Left ventricle myocardium inferior (tissue), 1 donor: ENCODE data around the gene NUDT4. TPM values are rescaled to one million over a fixed set of nuclear protein-coding genes. Genes with fewer than 3 reads are reported as not detected.

Experiments used
- DNase-seq: peaks from one replicate; pipeline ENCODE4 v3.0.0-alpha.2; 2020
- H3K27ac ChIP-seq: fragments of 200-600 bp; replicated peaks from 2 replicates; pipeline ENCODE4 v1.8.0; 2021
- H3K27me3 ChIP-seq: fragments of 200-600 bp; 2 replicates; pipeline ENCODE4 v1.8.0; 2021; ENCODE audit warnings: low read depth
- H3K36me3 ChIP-seq: fragments of 200-600 bp; 2 replicates; pipeline ENCODE4 v1.8.0; 2021
- H3K4me1 ChIP-seq: fragments of 200-600 bp; 2 replicates; pipeline ENCODE4 v1.8.0; 2021
- H3K4me3 ChIP-seq: fragments of 200-600 bp; 2 replicates; pipeline ENCODE4 v1.8.0; 2021; ENCODE audit warnings: mild to moderate bottlenecking, moderate library complexity
- H3K9me3 ChIP-seq: fragments of 200-600 bp; replicated peaks from 2 replicates; pipeline ENCODE4 v1.8.0; 2021
- intact Hi-C: fragments of 100-400 bp; cut with micrococcal nuclease; formaldehyde crosslinking; loops from one replicate; pipeline ENCODE4 v1.11.0; 2022
- long read RNA-seq: library from polyadenylated mRNA; unstranded; transcript quantifications from one replicate; pipeline ENCODE4 v2.0.0, GENCODE V29; 2021
- total RNA-seq: library from RNA; stranded (reverse); fragmentation: NEBNext Ultra II Directional; extraction: Animal tissue kit (Norgen Biotek cat#: 25700); gene quantifications from one replicate; pipeline ENCODE4 v1.2.1, GENCODE V29; 2021
- TF ChIP-seq, protein P1 (sequence below): fragments of 200-600 bp; IDR thresholded peaks from 2 replicates; pipeline ENCODE4 v1.8.0; 2021; ENCODE audit warnings: antibody characterized with exemption, mild to moderate bottlenecking, borderline replicate concordance
- donor health status: DM: no; HTN: yes; CAD: no; lungs with severe emphysema.

The NUDT4 gene
- 283 TPM for total RNA-seq
- long read RNA-seq, full-length matches to known transcripts: 1,802 of 1,922 reads
- long read RNA-seq, partial matches to known transcripts: 51 of 1,922 reads
- long read RNA-seq, other reads (novel, unspliced or antisense): 69 of 1,922 reads

DNA sequence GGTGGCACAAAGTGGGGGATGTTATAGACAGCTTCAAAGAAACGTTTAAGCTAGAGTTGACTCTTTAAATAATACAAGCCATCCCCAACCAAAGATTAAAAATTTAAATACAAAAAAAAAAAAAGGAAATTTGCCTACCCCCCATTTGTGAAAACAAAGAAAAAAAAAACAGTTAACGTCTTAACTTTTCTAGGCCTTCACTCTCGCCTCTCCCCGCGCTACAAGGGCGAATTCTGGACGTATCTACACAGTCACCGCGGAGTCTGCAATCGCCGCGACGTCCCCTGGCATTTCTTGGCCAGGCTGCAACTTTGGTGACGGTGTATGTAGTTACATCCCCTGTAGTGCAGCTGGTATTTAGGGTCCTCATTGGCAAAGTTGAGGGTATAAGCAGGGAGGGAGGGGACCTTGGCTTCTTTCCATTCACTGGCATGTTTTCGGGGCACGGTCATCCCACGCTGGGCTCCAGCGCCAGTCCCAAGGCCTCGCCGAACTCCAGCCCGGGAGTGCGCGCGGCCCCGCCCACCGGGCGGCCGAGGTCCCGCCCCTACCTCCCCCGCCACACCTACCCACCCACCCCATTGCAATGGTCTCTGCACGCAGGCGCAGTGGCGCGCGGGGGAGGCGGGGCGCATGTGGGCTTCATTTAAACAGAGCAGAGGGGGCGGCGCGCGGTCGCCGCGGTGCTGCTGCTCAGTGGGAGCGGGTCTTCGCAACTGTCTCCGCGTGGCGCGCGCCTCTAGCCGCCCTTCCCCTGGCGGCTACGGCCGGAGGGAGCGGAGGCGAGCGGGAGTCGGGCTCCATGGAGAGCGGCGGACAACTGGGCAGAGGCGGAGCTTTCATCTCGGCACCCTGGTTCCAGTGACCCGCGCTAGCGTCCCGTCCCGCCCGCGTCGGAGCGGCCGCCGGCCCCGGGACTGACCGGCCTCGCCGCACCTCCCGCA lies at the start of gene NUDT4:
Gene NUDT4, plus strand, starts transcription at position 674 of the 944 bp plus-strand sequence. CDS start 398 bp downstream, outside the sequence.
- DNase-seq: peak; percentile 99
- TF ChIP-seq, protein P1, sequence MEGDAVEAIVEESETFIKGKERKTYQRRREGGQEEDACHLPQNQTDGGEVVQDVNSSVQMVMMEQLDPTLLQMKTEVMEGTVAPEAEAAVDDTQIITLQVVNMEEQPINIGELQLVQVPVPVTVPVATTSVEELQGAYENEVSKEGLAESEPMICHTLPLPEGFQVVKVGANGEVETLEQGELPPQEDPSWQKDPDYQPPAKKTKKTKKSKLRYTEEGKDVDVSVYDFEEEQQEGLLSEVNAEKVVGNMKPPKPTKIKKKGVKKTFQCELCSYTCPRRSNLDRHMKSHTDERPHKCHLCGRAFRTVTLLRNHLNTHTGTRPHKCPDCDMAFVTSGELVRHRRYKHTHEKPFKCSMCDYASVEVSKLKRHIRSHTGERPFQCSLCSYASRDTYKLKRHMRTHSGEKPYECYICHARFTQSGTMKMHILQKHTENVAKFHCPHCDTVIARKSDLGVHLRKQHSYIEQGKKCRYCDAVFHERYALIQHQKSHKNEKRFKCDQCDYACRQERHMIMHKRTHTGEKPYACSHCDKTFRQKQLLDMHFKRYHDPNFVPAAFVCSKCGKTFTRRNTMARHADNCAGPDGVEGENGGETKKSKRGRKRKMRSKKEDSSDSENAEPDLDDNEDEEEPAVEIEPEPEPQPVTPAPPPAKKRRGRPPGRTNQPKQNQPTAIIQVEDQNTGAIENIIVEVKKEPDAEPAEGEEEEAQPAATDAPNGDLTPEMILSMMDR: no peak
- Histone ChIP-seq H3K4me1 (peaks cover 83% of the 10 kb centered on the region), H3K27ac (peak within 1 kb of the TSS; percentile 93), H3K36me3 (no peaks in the 10 kb centered on the region), H3K27me3 (no peaks in the 10 kb centered on the region), H3K4me3 (peak within 1 kb of the TSS; percentile 84), H3K9me3 (no peaks in the 10 kb centered on the region)
- intact Hi-C loops: no loop called here

DNA sequence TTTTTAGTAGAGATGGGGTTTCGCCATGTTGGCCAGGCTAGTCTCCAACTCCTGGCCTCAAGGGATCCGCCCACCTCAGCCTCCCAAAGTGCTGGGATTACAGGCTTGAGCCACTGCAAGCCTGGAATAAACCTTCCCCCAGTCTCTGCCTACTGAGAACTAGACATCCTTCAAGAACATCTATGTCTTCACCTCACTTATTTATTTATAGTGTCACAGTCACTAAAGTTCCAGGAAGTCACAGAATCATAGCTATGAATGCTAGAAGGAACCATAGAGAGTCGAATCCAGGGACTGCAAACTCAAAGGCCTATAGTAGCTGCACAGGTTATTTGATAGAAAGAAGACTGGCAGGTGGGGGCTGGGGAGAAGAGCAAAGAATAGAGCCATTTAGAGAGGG lies 44.7 kb upstream of the NUDT4 start:
- intact Hi-C loops: no loop called here
- no peak for DNase-seq
- no peak overlapping the region for H3K27ac ChIP-seq
- no peaks in the 10 kb centered on the region for H3K36me3 ChIP-seq
- H3K27me3 ChIP-seq: no peaks in the 10 kb centered on the region
- no peaks in the 10 kb centered on the region for H3K9me3 ChIP-seq
- no peak overlapping the region for H3K4me3 ChIP-seq
- peaks cover 14% of the 10 kb centered on the region for H3K4me1 ChIP-seq
- TF ChIP-seq, protein P1: no peak

DNA sequence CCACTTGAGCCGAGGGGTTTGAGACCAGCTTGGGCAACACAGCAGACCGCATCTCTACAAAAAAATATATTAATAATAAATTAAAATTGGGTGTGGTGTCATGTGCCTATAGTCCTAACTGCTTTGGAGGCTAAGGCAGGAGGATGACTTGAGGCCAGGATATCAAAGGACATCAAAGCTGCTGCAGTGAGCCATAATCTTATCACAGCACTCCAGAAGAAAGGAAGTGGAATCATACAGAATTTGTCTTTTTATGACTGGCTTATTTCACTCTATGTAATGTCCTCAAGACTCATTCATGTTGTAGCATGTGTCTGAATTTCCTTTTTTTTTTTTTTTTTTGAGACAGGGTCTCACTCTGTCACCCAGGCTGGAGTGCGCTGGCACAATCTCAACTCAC lies 43.9 kb upstream of the NUDT4 start:
- H3K27ac ChIP-seq: no peak overlapping the region

DNA sequence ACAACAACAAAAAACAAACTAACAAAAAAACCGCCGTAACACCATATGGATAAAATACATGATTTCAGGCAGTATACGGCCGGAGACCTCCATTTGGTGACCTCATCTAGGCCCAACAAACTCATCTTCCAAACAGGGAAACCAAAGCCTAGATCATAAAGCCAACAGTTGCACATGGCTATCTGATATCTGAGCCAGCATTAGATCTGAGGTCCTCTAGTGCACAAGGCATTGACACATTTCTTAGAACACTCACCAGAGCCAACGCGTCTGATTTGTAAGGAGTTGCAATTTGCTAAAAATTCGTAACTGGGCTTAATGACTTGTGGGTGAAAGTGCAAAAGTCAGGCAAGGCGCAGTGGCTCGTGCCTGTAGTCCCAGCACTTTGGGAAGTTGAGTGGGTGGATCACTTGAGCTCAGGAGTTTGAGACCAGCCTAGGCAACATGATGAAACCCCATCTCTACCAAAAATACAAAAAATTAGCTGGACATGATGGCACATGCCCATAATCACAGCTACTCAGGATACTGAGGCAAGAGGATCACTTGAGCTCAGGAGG lies 42.0 kb upstream of the NUDT4 start:
- no peak for DNase-seq
- no peak overlapping the region for H3K4me3 ChIP-seq
- no peaks in the 10 kb centered on the region for H3K36me3 ChIP-seq
- TF ChIP-seq, protein P1: no peak
- H3K27ac ChIP-seq: peak overlapping the region; percentile 43
- peaks cover 14% of the 10 kb centered on the region for H3K4me1 ChIP-seq
- H3K27me3 ChIP-seq: no peaks in the 10 kb centered on the region
- no peaks in the 10 kb centered on the region for H3K9me3 ChIP-seq
- intact Hi-C loops: no loop called here

More for the DNA sequence above, 43.9 kb upstream of the NUDT4 start:
- no peaks in the 10 kb centered on the region for H3K9me3 ChIP-seq
- no peak for DNase-seq
- H3K4me1 ChIP-seq: peaks cover 14% of the 10 kb centered on the region
- TF ChIP-seq, protein P1: no peak
- H3K4me3 ChIP-seq: no peak overlapping the region
- H3K27me3 ChIP-seq: no peaks in the 10 kb centered on the region
- H3K36me3 ChIP-seq: no peaks in the 10 kb centered on the region
- intact Hi-C loops: no loop called here

DNA sequence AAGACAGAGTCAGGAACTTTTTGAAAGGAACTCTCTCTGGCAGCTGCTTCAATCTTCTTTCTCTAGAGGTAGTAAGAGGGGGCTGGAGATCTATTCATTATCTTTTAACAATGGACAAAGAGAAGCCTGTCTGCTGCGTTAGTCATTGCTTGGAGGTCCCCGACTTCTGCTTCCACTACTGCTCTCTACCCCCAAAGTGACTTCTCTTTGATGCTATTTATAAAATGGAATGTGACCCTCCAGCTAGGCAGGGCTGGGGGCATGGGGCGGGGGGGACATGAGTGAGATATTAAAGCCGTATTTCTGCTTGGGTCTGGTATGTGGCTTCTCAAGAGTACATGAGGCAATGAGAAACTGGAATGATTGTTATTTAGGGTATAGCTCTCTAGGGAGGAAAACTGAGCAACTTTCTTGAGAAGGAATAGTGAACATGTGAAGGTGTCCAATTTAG lies 41.4 kb upstream of the NUDT4 start:
- TF ChIP-seq, protein P1: no peak
- H3K27me3 ChIP-seq: no peaks in the 10 kb centered on the region
- no peak overlapping the region for H3K4me3 ChIP-seq
- intact Hi-C loops: no loop called here
- no peak for DNase-seq
- H3K36me3 ChIP-seq: no peaks in the 10 kb centered on the region
- H3K4me1 ChIP-seq: peaks cover 14% of the 10 kb centered on the region
- no peaks in the 10 kb centered on the region for H3K9me3 ChIP-seq
- H3K27ac ChIP-seq: peak overlapping the region; percentile 43
